WI38 (cell line): ENCODE measurements around the gene RAB40C.

ENCODE experiments used
- H3K4me3 ChIP-seq: 2 replicates; pipeline ENCODE4 v1.5.1; 2011; ENCODE audit warnings: low read depth, mild to moderate bottlenecking, control low read depth, low read length
- TF ChIP-seq, protein P1 (sequence below): IDR thresholded peaks from 2 replicates; pipeline ENCODE4 v1.5.1; 2012; ENCODE audit warnings: low read depth, mild to moderate bottlenecking, control low read depth, low read length

The RAB40C gene

DNA sequence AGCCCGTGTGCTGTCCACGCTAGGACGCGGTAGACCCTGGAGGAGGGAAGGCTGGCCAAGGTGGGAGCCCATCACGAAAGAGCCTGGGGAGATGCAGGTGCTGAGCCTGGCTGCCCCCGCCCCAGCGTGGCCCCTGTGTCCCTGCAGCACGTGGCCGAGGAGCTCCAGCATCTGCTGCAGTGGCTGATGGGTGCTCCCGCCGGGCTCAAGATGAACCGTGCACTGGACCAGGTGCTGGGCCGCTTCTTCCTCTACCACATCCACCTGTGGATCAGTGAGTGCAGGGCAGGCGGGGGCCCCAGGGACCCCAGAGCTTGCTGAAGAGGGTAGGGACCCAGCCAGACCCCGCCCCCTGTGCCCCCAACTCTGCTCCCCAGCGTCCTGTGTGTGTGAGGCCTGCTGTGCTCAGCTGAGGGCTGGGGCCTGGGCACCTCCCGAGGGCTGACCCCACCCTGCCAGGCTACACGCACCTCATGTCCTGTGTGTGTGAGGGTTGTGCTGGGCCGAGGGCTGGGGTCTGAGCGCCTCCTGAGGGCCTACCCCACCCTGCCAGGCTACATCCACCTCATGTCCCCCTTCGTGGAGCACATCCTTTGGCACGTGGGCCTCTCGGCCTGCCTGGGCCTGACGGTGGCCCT lies 11.5 kb upstream of the RAB40C start:
- H3K4me3 ChIP-seq = no peak overlapping the region
- TF ChIP-seq, protein P1, sequence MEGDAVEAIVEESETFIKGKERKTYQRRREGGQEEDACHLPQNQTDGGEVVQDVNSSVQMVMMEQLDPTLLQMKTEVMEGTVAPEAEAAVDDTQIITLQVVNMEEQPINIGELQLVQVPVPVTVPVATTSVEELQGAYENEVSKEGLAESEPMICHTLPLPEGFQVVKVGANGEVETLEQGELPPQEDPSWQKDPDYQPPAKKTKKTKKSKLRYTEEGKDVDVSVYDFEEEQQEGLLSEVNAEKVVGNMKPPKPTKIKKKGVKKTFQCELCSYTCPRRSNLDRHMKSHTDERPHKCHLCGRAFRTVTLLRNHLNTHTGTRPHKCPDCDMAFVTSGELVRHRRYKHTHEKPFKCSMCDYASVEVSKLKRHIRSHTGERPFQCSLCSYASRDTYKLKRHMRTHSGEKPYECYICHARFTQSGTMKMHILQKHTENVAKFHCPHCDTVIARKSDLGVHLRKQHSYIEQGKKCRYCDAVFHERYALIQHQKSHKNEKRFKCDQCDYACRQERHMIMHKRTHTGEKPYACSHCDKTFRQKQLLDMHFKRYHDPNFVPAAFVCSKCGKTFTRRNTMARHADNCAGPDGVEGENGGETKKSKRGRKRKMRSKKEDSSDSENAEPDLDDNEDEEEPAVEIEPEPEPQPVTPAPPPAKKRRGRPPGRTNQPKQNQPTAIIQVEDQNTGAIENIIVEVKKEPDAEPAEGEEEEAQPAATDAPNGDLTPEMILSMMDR = no peak

DNA sequence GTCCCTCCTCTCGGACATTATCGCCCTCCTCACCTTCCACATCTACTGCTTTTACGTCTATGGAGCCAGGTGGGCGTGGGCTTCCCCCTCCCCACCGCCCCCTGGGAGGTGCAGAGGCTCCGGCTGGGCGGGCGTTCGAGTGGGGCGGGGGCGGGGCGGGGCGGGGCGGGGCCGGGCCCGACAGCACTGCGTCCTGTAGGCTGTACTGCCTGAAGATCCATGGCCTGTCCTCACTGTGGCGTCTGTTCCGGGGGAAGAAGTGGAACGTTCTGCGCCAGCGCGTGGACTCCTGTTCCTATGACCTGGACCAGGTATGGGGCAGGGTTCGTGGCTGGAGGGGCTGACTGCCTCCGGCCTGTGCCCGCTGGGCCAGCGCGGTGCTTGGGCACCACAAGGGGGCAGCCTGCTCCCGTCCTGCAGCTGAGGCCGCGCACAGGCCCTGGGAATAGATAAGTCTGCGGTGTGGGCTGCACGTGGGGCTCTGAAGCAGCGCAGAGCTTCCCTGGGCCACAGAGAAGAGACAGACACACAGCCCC lies 10.9 kb upstream of the RAB40C start:
- TF ChIP-seq, protein P1 = peak; percentile 83
- H3K4me3 ChIP-seq = no peak overlapping the region

DNA sequence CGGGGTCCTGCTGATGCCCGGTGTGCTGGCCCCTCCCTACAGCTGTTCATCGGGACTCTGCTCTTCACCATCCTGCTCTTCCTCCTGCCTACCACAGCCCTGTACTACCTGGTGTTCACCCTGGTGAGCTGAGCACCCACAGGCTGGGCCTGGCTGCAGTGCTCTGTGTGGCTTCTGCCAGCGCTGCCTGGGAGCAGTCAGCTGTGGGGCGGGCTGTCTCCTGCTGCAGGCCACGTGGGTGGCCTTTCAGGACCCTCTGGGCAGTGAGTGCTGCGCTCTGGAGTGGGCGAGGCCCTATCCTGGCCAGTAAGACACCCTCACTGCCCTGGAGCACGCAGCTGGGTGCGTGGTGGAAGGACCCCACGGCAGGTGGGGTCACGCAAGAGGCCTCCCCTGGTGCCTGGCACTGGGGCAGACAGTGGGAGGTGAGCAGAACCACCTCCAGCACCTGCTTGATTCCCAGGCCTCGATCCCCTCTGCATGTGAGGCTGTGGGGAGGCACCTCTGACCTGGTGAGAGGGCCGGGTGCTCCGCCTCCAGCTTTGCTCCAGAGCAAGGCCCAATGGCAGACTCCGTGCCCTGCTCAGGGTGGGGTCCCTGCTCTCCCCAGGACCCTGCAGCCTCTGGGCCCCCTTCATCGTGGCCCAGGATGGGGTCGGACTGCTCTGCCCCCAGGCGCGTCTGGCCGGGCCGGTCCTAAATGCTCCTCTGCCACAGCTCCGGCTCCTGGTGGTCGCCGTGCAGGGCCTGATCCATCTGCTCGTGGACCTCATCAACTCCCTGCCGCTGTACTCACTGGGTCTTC lies 9.5 kb upstream of the RAB40C start:
- H3K4me3 ChIP-seq = no peak overlapping the region
- TF ChIP-seq, protein P1 = no peak

DNA sequence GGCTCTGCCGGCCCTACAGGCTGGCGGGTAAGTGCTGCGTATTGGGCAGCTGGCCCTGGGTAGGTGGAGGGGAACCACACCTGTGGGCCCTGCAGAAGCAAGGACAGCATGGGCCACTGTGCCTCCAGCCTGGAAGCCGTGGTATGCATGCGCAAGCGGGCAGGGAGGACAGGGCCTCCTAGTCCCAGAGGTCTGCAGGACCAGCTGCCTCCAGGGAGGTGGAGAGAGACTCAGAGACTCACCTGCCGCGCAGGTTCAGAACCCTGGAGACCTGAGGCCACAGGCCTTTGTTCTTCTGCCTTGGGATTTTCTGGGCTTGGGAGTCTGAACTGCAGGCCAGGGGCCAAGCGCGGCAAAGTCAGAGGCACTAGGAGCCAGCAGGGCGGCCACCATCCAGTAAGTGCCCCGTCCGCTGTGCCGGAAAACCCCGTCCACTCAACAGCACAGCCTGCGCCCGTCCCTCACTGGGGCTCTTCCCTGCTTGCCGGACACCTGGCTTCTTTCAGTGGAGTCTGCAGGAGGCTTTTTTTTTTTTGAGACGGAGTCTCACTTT lies 8.8 kb upstream of the RAB40C start:
- TF ChIP-seq, protein P1 = no peak
- no peak overlapping the region for H3K4me3 ChIP-seq

DNA sequence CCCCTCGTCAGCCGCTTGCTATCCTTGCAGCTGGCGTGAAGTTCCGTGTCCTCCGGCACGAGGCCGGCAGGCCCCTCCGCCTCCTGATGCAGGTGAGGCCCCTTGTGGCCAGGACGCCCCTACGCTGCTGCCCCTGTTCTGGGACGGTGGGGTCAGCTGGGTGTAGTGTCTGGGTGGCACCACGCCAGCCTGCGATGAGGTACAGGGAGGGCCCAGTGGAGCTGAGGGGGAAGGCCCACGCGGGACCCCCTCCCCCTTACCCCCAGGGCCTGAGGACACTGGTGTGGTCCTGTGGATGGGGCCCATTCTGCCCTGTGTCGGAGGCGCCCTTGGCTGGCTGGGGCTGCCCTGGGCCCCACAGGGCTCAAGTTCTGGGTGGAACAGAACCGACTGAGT lies 7.7 kb upstream of the RAB40C start:
- no peak overlapping the region for H3K4me3 ChIP-seq
- TF ChIP-seq, protein P1 = no peak

- TF ChIP-seq, protein P1 = no peak
- no peak overlapping the region for H3K4me3 ChIP-seq
These were observed 7.1 kb upstream of the RAB40C start for GRCh38 chr16:582614-583331.

- H3K4me3 ChIP-seq = no peak overlapping the region
- TF ChIP-seq, protein P1 = no peak
These were observed 6.4 kb upstream of the RAB40C start for GRCh38 chr16:583470-583814.
